ENCODE measurements around the gene CRELD1.

- TF ChIP-seq, protein P1, sequence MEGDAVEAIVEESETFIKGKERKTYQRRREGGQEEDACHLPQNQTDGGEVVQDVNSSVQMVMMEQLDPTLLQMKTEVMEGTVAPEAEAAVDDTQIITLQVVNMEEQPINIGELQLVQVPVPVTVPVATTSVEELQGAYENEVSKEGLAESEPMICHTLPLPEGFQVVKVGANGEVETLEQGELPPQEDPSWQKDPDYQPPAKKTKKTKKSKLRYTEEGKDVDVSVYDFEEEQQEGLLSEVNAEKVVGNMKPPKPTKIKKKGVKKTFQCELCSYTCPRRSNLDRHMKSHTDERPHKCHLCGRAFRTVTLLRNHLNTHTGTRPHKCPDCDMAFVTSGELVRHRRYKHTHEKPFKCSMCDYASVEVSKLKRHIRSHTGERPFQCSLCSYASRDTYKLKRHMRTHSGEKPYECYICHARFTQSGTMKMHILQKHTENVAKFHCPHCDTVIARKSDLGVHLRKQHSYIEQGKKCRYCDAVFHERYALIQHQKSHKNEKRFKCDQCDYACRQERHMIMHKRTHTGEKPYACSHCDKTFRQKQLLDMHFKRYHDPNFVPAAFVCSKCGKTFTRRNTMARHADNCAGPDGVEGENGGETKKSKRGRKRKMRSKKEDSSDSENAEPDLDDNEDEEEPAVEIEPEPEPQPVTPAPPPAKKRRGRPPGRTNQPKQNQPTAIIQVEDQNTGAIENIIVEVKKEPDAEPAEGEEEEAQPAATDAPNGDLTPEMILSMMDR (IDR thresholded peaks at IDR 0.05; ENCODE audit: low read length) = no peak
- TF ChIP-seq EZH2 (IDR thresholded peaks at IDR 0.05; ENCODE audit: borderline replicate concordance, low read length) = no peak
These were observed 36.5 kb downstream of the CRELD1 start for GRCh38 chr3:9970020-9970652.
